CD4-positive, alpha-beta memory T cell (primary cell): Measurements from ENCODE around the gene NEK10. TPM values are rescaled to one million over a fixed set of nuclear protein-coding genes. Genes with fewer than 3 reads are reported as not detected.

Source experiments
- CTCF ChIA-PET: fragments of 350-600 bp; sonication (Branson Sonifier 250); formaldehyde crosslinking; loops from one replicate; lab custom pipeline; 2021; ENCODE audit warnings: inconsistent platforms; ENCODE audit not compliant: partially characterized antibody; lab: Charles Lee
- POLR2A ChIA-PET: fragments of 350-600 bp; sonication (Branson Sonifier 250); formaldehyde crosslinking; loops from one replicate; lab custom pipeline; 2021; ENCODE audit not compliant: partially characterized antibody; lab: Charles Lee
- DNase-seq, 5 donors: peaks; one replicate each; pipeline versions ENCODE4 v3.0.0 to v3.0.0-alpha.2; 2020 to 2022; ENCODE audit warnings: mixed read lengths in 1 of 5
- H3K27ac ChIP-seq: one replicate; pipeline ENCODE4 v1.7.0; 2013; ENCODE audit warnings: low read depth, low read length
- H3K27me3 ChIP-seq: 2 replicates; pipeline ENCODE4 v1.7.0; 2013; ENCODE audit warnings: mild to moderate bottlenecking, low read length, moderate library complexity; ENCODE audit not compliant: insufficient read depth
- H3K36me3 ChIP-seq: 2 replicates; pipeline ENCODE4 v1.7.0; 2013; ENCODE audit warnings: mild to moderate bottlenecking, low read length, moderate library complexity; ENCODE audit not compliant: insufficient read depth
- H3K4me1 ChIP-seq: 2 replicates; pipeline ENCODE4 v1.7.0; 2013; ENCODE audit warnings: mild to moderate bottlenecking, low read length, moderate library complexity; ENCODE audit not compliant: insufficient read depth
- H3K4me3 ChIP-seq, 2 donors: one replicate each; pipeline ENCODE4 v1.7.0; 2013; ENCODE audit warnings: low read length in 2 of 2, mild to moderate bottlenecking in 1 of 2
- H3K9me3 ChIP-seq, 2 donors: one replicate each; pipeline ENCODE4 v1.7.0; 2013; ENCODE audit warnings: low read length in 2 of 2, control low read depth in 1 of 2; ENCODE audit not compliant: control insufficient read depth in 1 of 2
- H3K27ac Mint-ChIP-seq, 7 donors: one replicate each; pipeline ENCODE4 v1.8.0; 2020 to 2021; ENCODE audit warnings: mixed read lengths in 7 of 7, mild to moderate bottlenecking in 6 of 7, inconsistent platforms in 3 of 7, moderate library complexity in 3 of 7
- H3K27me3 Mint-ChIP-seq, 2 donors: one replicate each; pipeline ENCODE4 v1.8.0; 2020 to 2021; ENCODE audit warnings: mixed read lengths in 2 of 2
- H3K36me3 Mint-ChIP-seq, 2 donors: one replicate each; pipeline ENCODE4 v1.8.0; 2020 to 2021; ENCODE audit warnings: mixed read lengths in 2 of 2, inconsistent platforms in 1 of 2, mild to moderate bottlenecking in 1 of 2
- H3K4me1 Mint-ChIP-seq, 4 donors: one replicate each; pipeline ENCODE4 v1.8.0; 2020 to 2021; ENCODE audit warnings: mixed read lengths in 4 of 4, mild to moderate bottlenecking in 1 of 4
- H3K4me3 Mint-ChIP-seq, 8 donors: one replicate each; pipeline ENCODE4 v1.8.0; 2020 to 2021; ENCODE audit warnings: mixed read lengths in 8 of 8, mild to moderate bottlenecking in 7 of 8, moderate library complexity in 6 of 8, inconsistent platforms in 3 of 8
- H3K9me3 Mint-ChIP-seq, 8 donors: one replicate each; pipeline ENCODE4 v1.8.0; 2020 to 2021; ENCODE audit warnings: mixed read lengths in 8 of 8, mild to moderate bottlenecking in 5 of 8, inconsistent platforms in 3 of 8, moderate library complexity in 1 of 8
- intact Hi-C: fragments of 100-400 bp; cut with micrococcal nuclease; formaldehyde crosslinking; loops from one replicate; pipeline ENCODE4 v1.15.1; 2023
- polyA plus RNA-seq, 2 donors: library from polyadenylated mRNA; unstranded; fragments of 300-500 nt; fragmentation: Illumina TruSeq; gene quantifications; one replicate each; pipeline ENCODE4 v1.2.3, GENCODE V29; 2021
- total RNA-seq, 2 experiments: library from RNA; stranded (reverse); gene quantifications; one replicate each; pipeline ENCODE4 v1.2.3, GENCODE V29; 2021

NEK10 gene
- total and polyA plus RNA-seq, 4 experiments from 2014 or later, result 0.10 to 2.7 (median 1.4) TPM; not detected in 1

DNA sequence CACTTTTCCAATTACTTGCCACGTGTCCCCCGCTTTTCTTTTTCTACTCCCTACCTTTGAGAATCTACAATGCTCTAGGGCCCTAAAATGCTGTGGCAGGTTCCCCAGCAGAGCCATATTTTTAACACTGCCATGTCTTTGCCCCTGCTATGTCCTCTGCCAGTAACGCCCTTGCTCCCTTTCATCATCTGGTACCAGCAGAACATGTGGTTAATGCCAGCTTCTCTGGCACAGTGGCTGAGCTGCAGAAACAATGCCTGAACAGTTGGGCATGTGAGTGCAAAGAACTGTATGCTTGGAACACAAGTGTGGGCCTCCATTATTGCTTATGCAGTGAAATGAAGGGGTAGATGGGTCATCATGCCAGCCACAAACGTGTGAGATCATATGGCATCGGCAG lies 287.6 kb downstream of the NEK10 start:
- H3K36me3 Mint-ChIP-seq, result no peaks in the 10 kb centered on the region
- no peak overlapping the region for H3K4me3 Mint-ChIP-seq
- Histone ChIP-seq H3K4me3 (no peak overlapping the region), H3K27me3 (no peaks in the 10 kb centered on the region), H3K27ac (no peak overlapping the region), H3K9me3 (no peaks in the 10 kb centered on the region), H3K4me1 (no peaks in the 10 kb centered on the region), H3K36me3 (no peaks in the 10 kb centered on the region)
- ChIA-PET CTCF (interaction anchor here (0.5 kb wide), 1 partner anchor 601 kb away, joined by 3 read pairs; no protein-coding TSS in a partner anchor), POLR2A (no interaction called here)
- H3K9me3 Mint-ChIP-seq, result peaks cover 0 to 2% (median 0%) of the 10 kb centered on the region in 8 donors
- no peak overlapping the region for H3K27ac Mint-ChIP-seq
- intact Hi-C loops, result no loop called here
- H3K27me3 Mint-ChIP-seq, result peaks cover 0 to under 1% of the 10 kb centered on the region in 2 donors
- no peaks in the 10 kb centered on the region for H3K4me1 Mint-ChIP-seq
- DNase-seq, result no peak

DNA sequence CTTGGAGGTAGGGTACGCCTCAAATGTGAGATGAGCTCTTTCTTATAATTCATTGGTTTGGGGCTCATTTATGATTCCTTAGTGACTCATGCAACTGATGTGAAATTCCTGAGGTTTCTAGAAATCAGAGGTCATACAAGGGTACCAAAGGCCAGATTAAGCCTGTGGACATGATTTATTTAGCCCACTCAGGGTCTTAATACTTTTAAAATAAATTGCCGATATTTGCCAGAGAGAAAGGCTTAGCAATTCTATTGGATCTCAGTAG lies 289.0 kb downstream of the NEK10 start:
- Histone ChIP-seq H3K27me3 (no peaks in the 10 kb centered on the region), H3K27ac (no peak overlapping the region), H3K9me3 (no peaks in the 10 kb centered on the region), H3K4me3 (no peak overlapping the region), H3K36me3 (no peaks in the 10 kb centered on the region), H3K4me1 (no peaks in the 10 kb centered on the region)
- intact Hi-C loops, result no loop called here
- CTCF ChIA-PET, result no interaction called here
- DNase-seq, result no peak
- no peak overlapping the region for H3K27ac Mint-ChIP-seq
- H3K27me3 Mint-ChIP-seq, result peaks cover 0 to 3% of the 10 kb centered on the region in 2 donors
- H3K9me3 Mint-ChIP-seq, result peaks cover 0 to 2% (median 0%) of the 10 kb centered on the region in 8 donors
- POLR2A ChIA-PET, result no interaction called here
- H3K36me3 Mint-ChIP-seq, result no peaks in the 10 kb centered on the region
- no peak overlapping the region for H3K4me3 Mint-ChIP-seq
- no peaks in the 10 kb centered on the region for H3K4me1 Mint-ChIP-seq

DNA sequence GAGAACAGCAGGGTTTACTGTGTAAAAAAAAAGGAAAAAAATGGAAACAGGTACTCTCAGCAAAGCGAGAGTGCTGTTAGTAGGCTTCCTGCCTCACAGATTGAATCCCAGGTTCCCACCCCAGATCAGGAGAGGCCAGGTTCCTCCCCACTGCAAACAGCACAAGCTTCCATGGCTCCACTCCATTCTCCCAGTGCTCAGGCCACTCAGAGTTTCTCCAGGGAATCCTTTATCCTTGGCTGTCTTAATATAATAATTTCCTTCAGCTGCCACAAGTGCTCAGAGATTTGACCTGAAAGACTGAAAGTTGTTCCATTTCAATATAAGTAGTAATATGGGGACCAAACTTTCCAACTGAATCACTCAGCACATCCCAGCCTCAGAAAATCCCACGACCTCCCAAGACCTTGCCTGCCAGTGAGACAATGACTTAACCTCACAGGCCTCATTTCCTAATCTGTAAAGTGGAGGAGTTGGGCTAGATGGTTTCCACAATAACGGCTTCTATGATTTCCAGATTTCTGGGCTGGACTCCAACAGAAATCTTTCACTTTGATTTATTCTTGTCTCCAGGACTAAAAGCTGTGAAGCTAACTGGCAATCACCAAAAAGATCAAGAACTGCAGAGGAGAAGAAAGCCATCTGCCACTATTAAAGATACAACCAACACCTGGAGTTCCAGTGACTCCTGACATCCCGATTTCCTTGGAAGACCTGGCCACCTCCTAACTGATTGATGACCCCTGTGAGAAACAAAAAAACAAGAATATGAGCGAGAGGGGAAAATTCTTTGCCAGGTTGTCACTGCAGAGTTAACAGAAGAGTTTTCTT lies 289.5 kb downstream of the NEK10 start:
- H3K9me3 ChIP-seq, result no peaks in the 10 kb centered on the region
- H3K4me1 Mint-ChIP-seq, result no peaks in the 10 kb centered on the region
- no peak for DNase-seq
- H3K36me3 ChIP-seq, result no peaks in the 10 kb centered on the region
- intact Hi-C loops, result no loop called here
- peaks cover 0 to 2% (median 0%) of the 10 kb centered on the region in 8 donors for H3K9me3 Mint-ChIP-seq
- POLR2A ChIA-PET, result no interaction called here
- CTCF ChIA-PET, result no interaction called here
- H3K27me3 Mint-ChIP-seq, result peaks cover 0 to 4% of the 10 kb centered on the region in 2 donors
- H3K27ac Mint-ChIP-seq, result no peak overlapping the region
- no peak overlapping the region for H3K27ac ChIP-seq
- H3K4me3 ChIP-seq, result no peak overlapping the region
- no peaks in the 10 kb centered on the region for H3K27me3 ChIP-seq
- no peaks in the 10 kb centered on the region for H3K4me1 ChIP-seq
- no peak overlapping the region for H3K4me3 Mint-ChIP-seq
- no peaks in the 10 kb centered on the region for H3K36me3 Mint-ChIP-seq

DNA sequence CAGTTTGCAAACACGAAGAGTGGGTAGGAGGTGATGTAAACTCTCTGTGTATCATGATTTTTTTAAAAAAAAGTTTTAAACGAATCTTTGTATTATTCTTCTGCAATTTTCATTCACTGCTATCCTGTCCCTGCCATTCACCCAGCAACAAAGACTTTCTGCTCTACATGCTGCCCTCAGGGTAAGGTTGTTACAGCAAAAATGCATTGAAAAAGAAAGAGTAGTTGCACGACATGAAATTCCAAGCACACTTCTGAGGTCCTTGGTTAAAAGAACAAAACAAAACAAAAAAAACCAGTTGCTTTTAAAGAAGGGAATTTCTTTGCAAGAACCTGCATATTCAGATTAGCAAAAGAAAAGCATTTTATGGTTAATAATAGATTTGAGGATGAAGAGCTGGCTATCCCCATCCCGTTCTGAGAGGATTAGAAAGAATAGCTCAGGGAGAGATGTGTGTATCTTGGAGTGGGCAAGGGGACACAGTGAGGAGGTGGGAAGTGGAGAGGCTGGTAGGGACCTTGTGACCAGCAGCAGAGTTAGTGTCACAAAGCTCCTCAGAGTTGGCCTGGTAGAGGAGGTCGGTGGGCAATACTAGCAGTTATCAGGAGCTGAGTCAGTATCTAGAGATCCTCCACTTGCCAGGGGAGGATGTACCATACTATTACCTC lies 290.8 kb downstream of the NEK10 start:
- H3K36me3 ChIP-seq, result no peaks in the 10 kb centered on the region
- Mint-ChIP-seq H3K27ac (no peak overlapping the region), H3K9me3 (peaks cover 0 to 2% (median 0%) of the 10 kb centered on the region in 8 donors), H3K36me3 (no peaks in the 10 kb centered on the region), H3K4me3 (no peak overlapping the region), H3K4me1 (no peaks in the 10 kb centered on the region), H3K27me3 (peaks cover 0 to 4% of the 10 kb centered on the region in 2 donors)
- no peaks in the 10 kb centered on the region for H3K4me1 ChIP-seq
- H3K27me3 ChIP-seq, result no peaks in the 10 kb centered on the region
- H3K4me3 ChIP-seq, result no peak overlapping the region
- no peak for DNase-seq
- POLR2A ChIA-PET, result no interaction called here
- H3K27ac ChIP-seq, result no peak overlapping the region
- no peaks in the 10 kb centered on the region for H3K9me3 ChIP-seq
- intact Hi-C loops, result no loop called here
- CTCF ChIA-PET, result no interaction called here

DNA sequence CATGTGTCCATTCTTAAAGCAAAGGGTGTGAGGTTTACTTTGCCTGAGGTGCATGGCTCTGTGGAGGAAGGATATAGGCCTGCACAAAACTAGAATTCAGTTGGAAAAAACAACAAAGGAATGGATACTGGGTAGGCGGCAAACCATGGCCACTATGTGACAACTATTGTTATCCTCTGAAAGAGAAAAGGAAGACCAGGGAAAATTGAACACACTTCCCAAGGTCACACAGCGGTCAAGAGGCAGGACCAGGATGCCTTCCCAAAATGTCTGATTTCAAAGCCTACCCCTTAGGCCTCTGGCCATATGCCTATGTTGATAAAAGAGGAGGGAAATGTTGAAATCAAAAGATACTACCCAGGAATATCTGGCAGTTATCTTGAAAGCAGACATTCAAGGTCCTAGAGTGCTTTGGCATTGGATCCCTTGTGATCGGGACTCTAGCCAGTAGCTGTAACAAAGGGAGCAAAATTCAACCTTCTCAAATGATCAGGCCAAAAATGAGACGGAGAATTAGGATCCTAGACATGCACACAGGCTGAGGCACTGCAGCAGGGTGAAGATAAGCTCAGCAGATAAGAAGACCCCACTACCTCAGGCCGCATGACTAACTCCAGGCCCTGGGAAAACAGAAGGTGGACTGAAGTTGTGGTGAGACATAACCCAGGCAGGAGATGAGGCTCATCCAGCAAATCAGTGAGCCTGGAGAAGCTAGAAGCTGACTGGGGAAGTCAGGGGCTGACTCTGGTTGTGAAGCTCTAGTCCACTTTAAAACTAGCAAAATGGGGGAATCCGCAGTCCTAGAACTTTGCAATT lies 292.2 kb downstream of the NEK10 start:
- Histone ChIP-seq H3K27me3 (no peaks in the 10 kb centered on the region), H3K36me3 (no peaks in the 10 kb centered on the region), H3K27ac (no peak overlapping the region), H3K4me1 (no peaks in the 10 kb centered on the region), H3K4me3 (no peak overlapping the region), H3K9me3 (no peaks in the 10 kb centered on the region)
- DNase-seq, result no peak
- intact Hi-C loops, result no loop called here
- no peak overlapping the region for H3K27ac Mint-ChIP-seq
- H3K9me3 Mint-ChIP-seq, result peaks cover 0 to 2% (median 0%) of the 10 kb centered on the region in 8 donors
- ChIA-PET CTCF (no interaction called here), POLR2A (no interaction called here)
- no peaks in the 10 kb centered on the region for H3K36me3 Mint-ChIP-seq
- H3K4me1 Mint-ChIP-seq, result no peaks in the 10 kb centered on the region
- H3K27me3 Mint-ChIP-seq, result peaks cover 0 to 4% of the 10 kb centered on the region in 2 donors
- H3K4me3 Mint-ChIP-seq, result no peak overlapping the region

DNA sequence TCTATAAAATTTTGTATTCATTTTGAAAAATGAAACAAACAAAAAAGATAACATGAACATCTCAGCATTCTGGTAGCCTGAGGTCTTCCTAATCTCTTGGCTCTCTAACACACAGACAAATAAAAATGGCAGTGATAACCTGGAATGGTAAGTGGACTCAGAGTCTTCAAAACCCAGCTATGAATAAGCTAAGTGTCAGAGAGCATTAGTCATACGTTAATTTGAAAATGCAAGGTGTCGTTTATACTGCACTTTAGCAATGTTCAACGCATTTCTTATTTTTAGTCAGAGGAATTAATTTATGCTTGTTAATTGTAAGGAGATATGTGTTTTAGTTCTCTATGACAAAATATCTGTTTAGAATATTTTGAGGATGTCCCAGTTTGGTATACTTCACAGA lies 294.3 kb downstream of the NEK10 start:
- Histone ChIP-seq H3K9me3 (no peaks in the 10 kb centered on the region), H3K4me1 (no peaks in the 10 kb centered on the region), H3K27ac (no peak overlapping the region), H3K27me3 (no peaks in the 10 kb centered on the region), H3K4me3 (no peak overlapping the region), H3K36me3 (no peaks in the 10 kb centered on the region)
- intact Hi-C loops, result no loop called here
- H3K36me3 Mint-ChIP-seq, result no peaks in the 10 kb centered on the region
- peaks cover 0 to 4% of the 10 kb centered on the region in 2 donors for H3K27me3 Mint-ChIP-seq
- ChIA-PET POLR2A (no interaction called here), CTCF (no interaction called here)
- no peaks in the 10 kb centered on the region for H3K4me1 Mint-ChIP-seq
- no peak for DNase-seq
- peaks cover 0 to 4% (median 0%) of the 10 kb centered on the region in 8 donors for H3K9me3 Mint-ChIP-seq
- no peak overlapping the region for H3K4me3 Mint-ChIP-seq
- H3K27ac Mint-ChIP-seq, result no peak overlapping the region

DNA sequence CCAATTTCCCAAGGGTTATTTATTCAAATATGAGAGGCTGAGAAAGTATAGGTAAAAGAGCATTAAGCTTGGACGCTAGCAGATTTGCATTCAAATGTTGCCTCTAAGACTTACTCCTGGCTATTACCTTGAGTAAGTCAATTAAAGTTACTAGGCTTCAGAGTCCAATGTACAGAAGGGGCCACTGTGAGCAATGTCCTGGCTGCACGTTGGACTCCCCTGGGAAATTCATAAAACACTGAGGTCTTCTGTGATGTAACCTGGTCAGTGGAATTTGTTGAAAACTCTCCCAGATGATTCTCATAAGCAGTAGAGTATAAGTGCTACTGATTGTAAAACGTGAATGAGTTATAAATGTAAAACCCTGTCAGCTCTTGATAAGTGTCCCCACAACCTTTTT lies 295.3 kb downstream of the NEK10 start:
- Mint-ChIP-seq H3K4me3 (no peak overlapping the region), H3K9me3 (peaks cover 0 to 3% (median 0%) of the 10 kb centered on the region in 8 donors), H3K27ac (no peak overlapping the region), H3K27me3 (peaks cover 0 to 4% of the 10 kb centered on the region in 2 donors), H3K36me3 (no peaks in the 10 kb centered on the region), H3K4me1 (no peaks in the 10 kb centered on the region)
- POLR2A ChIA-PET, result no interaction called here
- CTCF ChIA-PET, result no interaction called here
- intact Hi-C loops, result no loop called here
- Histone ChIP-seq H3K4me3 (no peak overlapping the region), H3K27ac (no peak overlapping the region), H3K36me3 (no peaks in the 10 kb centered on the region), H3K27me3 (no peaks in the 10 kb centered on the region), H3K9me3 (no peaks in the 10 kb centered on the region), H3K4me1 (no peaks in the 10 kb centered on the region)
- no peak for DNase-seq
